Osteocyte (in vitro differentiated cells): ENCODE data around the gene IL17F. TPM values are rescaled to one million over a fixed set of nuclear protein-coding genes. Genes with fewer than 3 reads are reported as not detected.

Source experiments
- DNase-seq: peaks from one replicate; pipeline ENCODE4 v3.0.0; 2021; ENCODE audit warnings: mixed read lengths; ENCODE audit not compliant: unreplicated experiment; ENCODE audit errors: extremely low spot score
- H3K27ac Mint-ChIP-seq: one replicate; pipeline ENCODE4 v1.8.0; 2021; ENCODE audit warnings: mild to moderate bottlenecking, mixed read lengths; ENCODE audit not compliant: unreplicated experiment
- H3K27me3 Mint-ChIP-seq: one replicate; pipeline ENCODE4 v1.8.0; 2021; ENCODE audit warnings: mixed read lengths; ENCODE audit not compliant: unreplicated experiment
- H3K36me3 Mint-ChIP-seq: one replicate; pipeline ENCODE4 v1.8.0; 2021; ENCODE audit warnings: mixed read lengths; ENCODE audit not compliant: unreplicated experiment
- H3K4me1 Mint-ChIP-seq: one replicate; pipeline ENCODE4 v1.8.0; 2021; ENCODE audit warnings: mixed read lengths; ENCODE audit not compliant: unreplicated experiment
- H3K4me3 Mint-ChIP-seq: one replicate; pipeline ENCODE4 v1.8.0; 2021; ENCODE audit warnings: mild to moderate bottlenecking, moderate library complexity, mixed read lengths; ENCODE audit not compliant: unreplicated experiment
- H3K9me3 Mint-ChIP-seq: one replicate; pipeline ENCODE4 v1.8.0; 2021; ENCODE audit warnings: mixed read lengths; ENCODE audit not compliant: unreplicated experiment
- total RNA-seq: library from RNA; stranded (reverse); gene quantifications from 2 replicates; pipeline ENCODE4 v1.2.1, GENCODE V29; 2021
- TF ChIP-seq, protein P1 (sequence below): fragments of 200-600 bp; sonication (generic); IDR thresholded peaks from 2 replicates; pipeline ENCODE4 v1.5.0; 2021; ENCODE audit warnings: antibody characterized with exemption, mild to moderate bottlenecking, moderate library complexity

Gene IL17F
- total RNA-seq, 1 donor from 2014 or later, result not detected

DNA sequence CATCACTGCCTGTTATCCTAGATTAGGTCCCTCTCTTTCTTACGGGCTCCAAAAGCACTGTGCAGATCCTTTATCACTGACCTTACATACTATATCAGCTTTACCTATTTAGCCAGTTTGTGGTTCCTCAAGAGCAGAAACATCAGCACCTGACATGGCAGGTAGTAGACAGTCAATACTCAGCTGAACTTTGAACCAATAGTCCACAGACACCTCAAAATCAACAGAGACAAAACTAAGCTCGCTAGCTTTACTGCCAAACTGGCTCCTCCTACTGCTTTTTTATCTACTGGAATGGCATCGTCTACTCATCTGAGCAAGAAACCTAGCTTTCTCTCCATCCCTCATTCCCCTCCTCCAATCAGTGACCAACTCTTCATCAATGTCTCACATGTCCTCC, 52.5 kb downstream of the IL17F start:
- Mint-ChIP-seq H3K27ac (no peak overlapping the region), H3K4me1 (no peaks in the 10 kb centered on the region), H3K27me3 (peaks cover 15% of the 10 kb centered on the region), H3K9me3 (no peaks in the 10 kb centered on the region), H3K4me3 (no peak overlapping the region), H3K36me3 (no peaks in the 10 kb centered on the region)
- TF ChIP-seq, protein P1, sequence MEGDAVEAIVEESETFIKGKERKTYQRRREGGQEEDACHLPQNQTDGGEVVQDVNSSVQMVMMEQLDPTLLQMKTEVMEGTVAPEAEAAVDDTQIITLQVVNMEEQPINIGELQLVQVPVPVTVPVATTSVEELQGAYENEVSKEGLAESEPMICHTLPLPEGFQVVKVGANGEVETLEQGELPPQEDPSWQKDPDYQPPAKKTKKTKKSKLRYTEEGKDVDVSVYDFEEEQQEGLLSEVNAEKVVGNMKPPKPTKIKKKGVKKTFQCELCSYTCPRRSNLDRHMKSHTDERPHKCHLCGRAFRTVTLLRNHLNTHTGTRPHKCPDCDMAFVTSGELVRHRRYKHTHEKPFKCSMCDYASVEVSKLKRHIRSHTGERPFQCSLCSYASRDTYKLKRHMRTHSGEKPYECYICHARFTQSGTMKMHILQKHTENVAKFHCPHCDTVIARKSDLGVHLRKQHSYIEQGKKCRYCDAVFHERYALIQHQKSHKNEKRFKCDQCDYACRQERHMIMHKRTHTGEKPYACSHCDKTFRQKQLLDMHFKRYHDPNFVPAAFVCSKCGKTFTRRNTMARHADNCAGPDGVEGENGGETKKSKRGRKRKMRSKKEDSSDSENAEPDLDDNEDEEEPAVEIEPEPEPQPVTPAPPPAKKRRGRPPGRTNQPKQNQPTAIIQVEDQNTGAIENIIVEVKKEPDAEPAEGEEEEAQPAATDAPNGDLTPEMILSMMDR, result no peak
- no peak for DNase-seq

DNA sequence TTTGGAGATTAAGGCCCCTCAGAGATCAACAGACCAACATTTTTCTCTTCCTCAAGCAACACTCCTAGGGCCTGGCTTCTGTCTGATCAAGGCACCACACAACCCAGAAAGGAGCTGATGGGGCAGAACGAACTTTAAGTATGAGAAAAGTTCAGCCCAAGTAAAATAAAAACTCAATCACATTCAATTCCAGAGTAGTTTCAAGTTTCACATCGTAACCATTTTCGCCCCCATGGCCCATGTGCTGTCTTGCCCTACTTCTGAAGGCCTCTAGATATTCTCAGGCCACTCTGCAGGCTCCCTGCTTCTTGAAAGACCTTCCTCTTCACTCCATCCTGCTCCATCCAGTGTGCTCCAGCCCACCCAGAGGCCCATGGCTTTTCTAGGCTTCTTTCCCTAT, 53.9 kb downstream of the IL17F start:
- Mint-ChIP-seq H3K36me3 (no peaks in the 10 kb centered on the region), H3K27ac (no peak overlapping the region), H3K9me3 (no peaks in the 10 kb centered on the region), H3K4me3 (no peak overlapping the region), H3K4me1 (no peaks in the 10 kb centered on the region), H3K27me3 (peaks cover 17% of the 10 kb centered on the region)
- DNase-seq, result no peak
- TF ChIP-seq, protein P1, result no peak

DNA sequence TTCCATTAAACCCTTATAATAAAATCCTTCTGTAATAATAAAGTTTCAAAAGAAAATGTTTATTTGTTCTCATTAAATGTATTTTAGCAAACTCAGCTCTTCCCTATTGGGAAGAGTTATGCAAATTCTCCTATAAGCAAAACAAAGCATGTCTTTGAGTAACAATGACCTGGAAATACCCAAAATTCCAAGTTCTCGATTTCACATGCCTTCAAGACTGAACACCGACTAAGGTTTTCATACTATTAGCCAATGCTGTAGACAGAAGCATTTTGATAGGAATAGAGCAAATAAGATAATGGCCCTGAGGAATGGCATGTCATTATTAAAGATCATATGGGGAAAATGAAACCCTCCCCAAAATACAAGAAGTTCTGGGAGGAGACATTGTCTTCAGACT, 54.3 kb downstream of the IL17F start:
- H3K36me3 Mint-ChIP-seq, result no peaks in the 10 kb centered on the region
- H3K4me3 Mint-ChIP-seq, result no peak overlapping the region
- no peak overlapping the region for H3K27ac Mint-ChIP-seq

DNA sequence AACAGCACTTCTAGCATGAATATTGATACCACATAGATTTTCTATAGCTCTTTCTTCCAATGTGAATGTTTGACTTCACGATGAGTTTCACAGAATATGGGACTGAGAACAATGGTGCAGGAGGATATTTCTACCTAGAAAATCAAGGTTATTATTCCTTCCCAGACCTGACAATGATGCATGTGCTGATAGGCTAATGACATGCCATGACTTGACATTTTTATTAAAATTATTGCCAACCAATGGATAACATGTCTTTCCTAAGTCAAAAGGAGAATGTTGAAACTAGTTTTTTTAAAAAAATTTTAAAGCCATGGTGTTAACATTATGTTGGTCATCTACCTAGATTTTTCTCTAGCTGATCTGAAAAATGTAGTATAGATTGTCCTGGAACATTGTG, 57.2 kb downstream of the IL17F start:
- TF ChIP-seq, protein P1, result no peak
- Mint-ChIP-seq H3K36me3 (no peaks in the 10 kb centered on the region), H3K9me3 (no peaks in the 10 kb centered on the region), H3K4me3 (no peak overlapping the region), H3K27ac (no peak overlapping the region), H3K4me1 (no peaks in the 10 kb centered on the region), H3K27me3 (peaks cover 26% of the 10 kb centered on the region)
- DNase-seq, result no peak

More for the DNA sequence above, 54.3 kb downstream of the IL17F start:
- Mint-ChIP-seq H3K9me3 (no peaks in the 10 kb centered on the region), H3K4me1 (no peaks in the 10 kb centered on the region), H3K27me3 (peaks cover 17% of the 10 kb centered on the region)
- TF ChIP-seq, protein P1, result no peak
- no peak for DNase-seq

Other genes starting within 250 kb of the IL17F start
- gene PKHD1, start 156.9 kb downstream of the IL17F start, total RNA-seq, result not detected in 2 replicates
- not detected in 2 replicates for gene IL17A, start 58.1 kb downstream of the IL17F start, total RNA-seq
- gene MCM3, start 40.2 kb upstream of the IL17F start, total RNA-seq, result 32.1 and 32.6 TPM in 2 replicates
- gene PAQR8, start 117.7 kb upstream of the IL17F start, total RNA-seq, result 13.1 and 13.4 TPM in 2 replicates
- gene EFHC1, start 175.8 kb upstream of the IL17F start, total RNA-seq, result 28.9 and 33.8 TPM in 2 replicates